AG09319 (cell line): ENCODE data around the gene ZNF891.

Source experiments
- DNase-seq: peaks from one replicate; pipeline ENCODE4 v3.0.0-alpha.2; 2010; ENCODE audit warnings: low read depth; ENCODE audit errors: extremely low read depth
- TF ChIP-seq, protein P1 (sequence below): IDR thresholded peaks from 2 replicates; pipeline ENCODE4 v1.5.1; 2011; ENCODE audit warnings: low read depth, mild to moderate bottlenecking, inconsistent platforms, low read length, moderate library complexity

The ZNF891 gene

DNA sequence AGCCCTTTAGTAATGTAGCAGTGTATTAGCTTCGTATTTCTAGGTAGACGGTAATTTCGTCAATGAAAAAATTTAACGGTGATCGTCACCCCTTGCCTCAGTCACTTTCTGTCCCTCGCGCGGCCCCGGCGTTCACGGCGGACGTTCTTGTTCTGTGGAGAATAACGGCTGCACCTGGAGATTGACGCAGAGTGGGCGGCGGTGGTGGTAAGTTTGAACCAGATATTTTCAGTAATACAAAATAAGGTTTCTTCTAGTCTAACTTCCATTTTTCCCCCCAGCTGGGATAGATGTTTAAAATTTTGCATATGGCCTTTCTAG lies 694 bp upstream of the ZNF891 start:
- DNase-seq: no peak
- TF ChIP-seq, protein P1, sequence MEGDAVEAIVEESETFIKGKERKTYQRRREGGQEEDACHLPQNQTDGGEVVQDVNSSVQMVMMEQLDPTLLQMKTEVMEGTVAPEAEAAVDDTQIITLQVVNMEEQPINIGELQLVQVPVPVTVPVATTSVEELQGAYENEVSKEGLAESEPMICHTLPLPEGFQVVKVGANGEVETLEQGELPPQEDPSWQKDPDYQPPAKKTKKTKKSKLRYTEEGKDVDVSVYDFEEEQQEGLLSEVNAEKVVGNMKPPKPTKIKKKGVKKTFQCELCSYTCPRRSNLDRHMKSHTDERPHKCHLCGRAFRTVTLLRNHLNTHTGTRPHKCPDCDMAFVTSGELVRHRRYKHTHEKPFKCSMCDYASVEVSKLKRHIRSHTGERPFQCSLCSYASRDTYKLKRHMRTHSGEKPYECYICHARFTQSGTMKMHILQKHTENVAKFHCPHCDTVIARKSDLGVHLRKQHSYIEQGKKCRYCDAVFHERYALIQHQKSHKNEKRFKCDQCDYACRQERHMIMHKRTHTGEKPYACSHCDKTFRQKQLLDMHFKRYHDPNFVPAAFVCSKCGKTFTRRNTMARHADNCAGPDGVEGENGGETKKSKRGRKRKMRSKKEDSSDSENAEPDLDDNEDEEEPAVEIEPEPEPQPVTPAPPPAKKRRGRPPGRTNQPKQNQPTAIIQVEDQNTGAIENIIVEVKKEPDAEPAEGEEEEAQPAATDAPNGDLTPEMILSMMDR: no peak

DNA sequence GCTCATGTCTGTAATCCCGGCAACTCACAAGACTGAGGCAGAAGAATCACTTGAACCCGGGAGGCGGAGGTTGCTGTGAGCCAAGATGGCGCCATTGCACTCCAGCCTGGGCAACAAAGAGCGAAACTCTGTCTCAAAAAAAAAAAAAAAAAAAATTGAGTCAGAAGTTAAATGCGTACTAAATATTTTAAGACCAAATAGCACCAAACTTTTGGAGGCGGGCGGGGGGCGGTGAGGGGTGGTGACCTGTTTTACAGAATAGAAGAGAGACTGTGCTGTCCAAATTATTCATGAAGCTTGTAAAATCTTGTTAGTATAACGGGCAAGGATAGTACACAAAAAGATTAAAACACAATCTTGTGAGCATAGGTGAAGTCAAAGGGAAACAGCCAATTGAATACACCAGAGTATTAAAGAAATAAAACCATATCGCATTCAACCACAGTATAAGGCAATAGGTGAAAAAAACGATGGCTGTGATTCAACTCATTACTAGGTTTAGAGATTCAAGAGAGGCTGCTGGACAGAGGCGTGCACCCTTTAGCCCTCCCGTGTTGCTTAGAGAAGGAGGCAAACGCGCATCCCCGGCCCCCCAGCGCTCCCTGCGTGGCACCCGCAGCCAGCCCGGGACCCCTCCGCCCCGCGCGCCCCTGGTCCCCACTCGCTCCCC lies 571 bp downstream of the ZNF891 start:
- DNase-seq: no peak
- TF ChIP-seq, protein P1: no peak

DNA sequence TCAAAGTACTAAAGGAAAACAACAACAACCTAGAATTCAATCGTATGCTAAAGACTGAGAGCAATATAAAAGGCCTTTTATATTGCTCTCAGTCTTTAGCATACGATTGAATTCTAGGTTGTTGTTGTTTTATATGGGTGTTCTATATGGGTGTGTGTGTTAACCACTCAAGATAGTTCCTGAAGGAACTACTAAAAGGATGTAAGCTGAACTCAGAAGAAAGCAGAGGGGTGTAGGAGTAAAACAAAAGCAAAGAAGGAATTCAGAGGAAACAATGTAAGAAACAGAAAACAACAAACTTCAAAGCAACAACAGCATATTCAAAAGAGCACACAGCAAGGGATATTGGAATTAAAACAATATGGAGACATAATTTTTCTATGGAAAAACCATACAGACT lies 5.4 kb downstream of the ZNF891 start:
- DNase-seq: no peak

DNA sequence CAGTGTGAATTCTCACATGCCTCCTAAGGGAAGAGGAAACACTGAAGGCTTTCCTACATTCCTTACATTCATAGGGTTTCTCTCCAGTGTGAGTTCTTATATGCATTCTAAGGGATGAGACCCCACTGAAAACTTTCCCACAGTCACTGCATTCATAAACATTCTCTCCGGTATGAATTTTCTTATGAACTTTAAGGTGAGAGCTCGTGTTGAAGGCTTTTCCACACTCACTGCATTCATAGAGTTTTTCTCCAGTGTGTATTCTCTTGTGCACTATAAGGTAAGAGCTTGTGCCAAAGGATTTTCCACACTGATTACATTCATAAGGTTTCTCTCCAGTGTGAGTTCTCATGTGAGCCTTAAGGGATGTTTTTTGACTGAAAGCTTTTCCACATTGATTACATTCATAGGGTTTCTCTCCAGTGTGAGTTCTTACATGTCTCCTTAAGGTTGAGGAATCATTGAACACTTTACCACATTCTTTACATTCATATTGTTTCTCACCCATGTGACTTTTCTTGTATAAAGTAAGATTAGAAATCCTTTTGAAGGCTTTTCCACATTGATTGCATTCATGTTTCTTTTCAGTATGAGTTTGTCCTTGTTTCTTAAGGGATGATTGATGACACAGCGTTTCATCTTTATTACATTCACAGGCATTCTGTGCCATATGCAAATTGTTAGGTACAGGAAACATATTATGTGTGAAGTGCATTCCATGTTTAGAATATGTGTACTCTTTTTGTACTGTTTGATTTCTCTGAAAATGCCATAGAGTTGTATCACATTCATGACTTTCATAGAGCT lies 9.5 kb downstream of the ZNF891 start:
- TF ChIP-seq, protein P1: no peak
- no peak for DNase-seq

More for the DNA sequence above, 5.4 kb downstream of the ZNF891 start:
- TF ChIP-seq, protein P1: no peak

DNA sequence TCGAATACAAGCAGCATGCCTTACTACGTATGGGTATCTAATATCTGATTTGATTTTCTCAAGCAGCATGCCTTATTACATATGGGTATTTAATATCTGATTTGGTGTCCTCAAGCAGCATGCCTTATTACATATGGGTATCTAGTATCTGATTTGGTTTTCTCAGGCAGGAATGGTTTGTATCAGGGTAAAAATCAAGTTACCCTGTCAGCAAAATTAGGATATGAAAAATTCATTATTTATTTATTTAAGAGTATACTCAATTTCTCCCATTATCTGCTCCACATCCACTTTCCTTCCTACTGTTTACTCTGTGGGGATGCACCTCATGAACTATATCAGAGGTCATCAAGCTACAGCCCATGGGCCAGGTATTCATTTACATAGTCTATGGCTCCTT lies 21.9 kb downstream of the ZNF891 start:
- DNase-seq: no peak
- TF ChIP-seq, protein P1: no peak

DNA sequence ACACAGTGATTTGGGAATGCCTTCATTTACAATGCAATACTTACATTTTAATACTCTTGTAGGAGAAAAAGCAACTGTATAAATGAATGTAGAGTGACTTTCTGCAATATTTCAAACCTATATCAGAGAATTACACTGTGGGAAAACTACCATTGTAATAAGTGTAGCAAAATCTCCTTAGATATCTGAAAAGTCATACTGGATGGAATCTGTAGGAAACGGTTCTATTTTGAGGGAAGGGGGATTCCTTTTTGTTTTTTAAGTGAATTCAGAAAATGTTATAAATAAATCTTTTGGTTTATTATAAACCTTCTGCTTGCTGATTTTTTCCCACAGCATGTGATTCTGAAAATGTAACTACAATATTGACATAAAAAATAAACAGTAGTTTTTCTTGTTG lies 23.0 kb downstream of the ZNF891 start:
- TF ChIP-seq, protein P1: no peak
- DNase-seq: no peak

DNA sequence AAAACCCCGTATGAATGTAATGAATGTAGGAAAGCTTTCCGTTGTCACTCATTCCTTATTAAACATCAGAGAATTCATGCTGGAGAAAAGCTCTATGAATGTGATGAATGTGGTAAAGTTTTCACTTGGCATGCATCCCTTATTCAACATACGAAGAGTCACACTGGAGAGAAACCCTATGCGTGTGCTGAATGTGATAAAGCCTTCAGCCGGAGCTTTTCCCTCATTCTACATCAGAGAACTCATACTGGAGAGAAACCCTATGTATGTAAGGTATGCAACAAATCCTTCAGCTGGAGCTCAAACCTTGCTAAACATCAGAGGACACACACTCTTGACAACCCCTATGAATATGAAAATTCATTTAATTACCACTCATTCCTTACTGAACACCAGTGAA lies 23.8 kb downstream of the ZNF891 start:
- DNase-seq: no peak
- TF ChIP-seq, protein P1: no peak
